Tibial nerve (tissue), 4 donors: ENCODE results near the gene DAPK2. TPM values are rescaled to one million over a fixed set of nuclear protein-coding genes. Genes with fewer than 3 reads are reported as not detected.

Experiments
- DNase-seq, 2 donors: peaks; one replicate each; pipeline ENCODE4 v3.0.0-alpha.2; 2019; ENCODE audit warnings: low spot score in 2 of 2
- H3K27ac ChIP-seq, 4 donors: fragments of 200-600 bp; sonication (generic) in 3 of 4; one replicate each; pipeline ENCODE4 v1.5.1; 2017 to 2019; ENCODE audit warnings: mild to moderate bottlenecking in 1 of 4
- H3K27me3 ChIP-seq, 2 donors: fragments of 200-600 bp; sonication (generic) in 1 of 2; one replicate each; pipeline versions ENCODE4 v1.5.1 to v1.6.0; 2017 to 2019
- H3K36me3 ChIP-seq, 3 donors: fragments of 200-600 bp; sonication (generic); one replicate each; pipeline ENCODE4 v1.5.1; 2018 to 2019
- H3K4me1 ChIP-seq, 4 donors: fragments of 200-600 bp; sonication (generic) in 3 of 4; one replicate each; pipeline ENCODE4 v1.5.1; 2017 to 2019
- H3K4me3 ChIP-seq, 4 donors: fragments of 200-600 bp; sonication (generic) in 3 of 4; one replicate each; pipeline ENCODE4 v1.5.1; 2017 to 2019; ENCODE audit warnings: mild to moderate bottlenecking in 1 of 4, moderate library complexity in 1 of 4
- H3K9me3 ChIP-seq, 4 donors: fragments of 200-600 bp; sonication (generic) in 3 of 4; one replicate each; pipeline ENCODE4 v1.5.1; 2017 to 2019
- EP300 ChIP-seq, 2 donors: sonication (generic); formaldehyde crosslinking; IDR thresholded peaks; one replicate each; pipeline ENCODE4 v1.6.1; 2017; ENCODE audit warnings: antibody characterized with exemption in 2 of 2, mild to moderate bottlenecking in 1 of 2
- POLR2A ChIP-seq, 2 donors: fragments of 450-650 bp; IDR thresholded peaks; one replicate each; pipeline ENCODE4 v1.6.1; 2017; ENCODE audit warnings: antibody characterized with exemption in 2 of 2, mild to moderate bottlenecking in 2 of 2, moderate library complexity in 2 of 2
- WGBS, 2 donors: methylation state at CpG; one replicate each; pipeline ENCODE4 v1.1.5; 2018; 5-methylcytosine and 5-hydroxymethylcytosine counted together
- small RNA-seq: library from RNA; depleted of rRNA; stranded (forward); fragments of <200 nt; gene quantifications from one replicate; pipeline ENCODE3, GENCODE V24; 2016
- total RNA-seq, 4 donors: library from RNA; depleted of rRNA; stranded (reverse); fragments of >200 nt; gene quantifications; one replicate each; pipeline ENCODE4 v1.1.0, GENCODE V29; 2016

DAPK2 gene
- total RNA-seq, 4 donors from 2014 or later, result 28.9 to 75.9 (median 56.7) TPM

DNA sequence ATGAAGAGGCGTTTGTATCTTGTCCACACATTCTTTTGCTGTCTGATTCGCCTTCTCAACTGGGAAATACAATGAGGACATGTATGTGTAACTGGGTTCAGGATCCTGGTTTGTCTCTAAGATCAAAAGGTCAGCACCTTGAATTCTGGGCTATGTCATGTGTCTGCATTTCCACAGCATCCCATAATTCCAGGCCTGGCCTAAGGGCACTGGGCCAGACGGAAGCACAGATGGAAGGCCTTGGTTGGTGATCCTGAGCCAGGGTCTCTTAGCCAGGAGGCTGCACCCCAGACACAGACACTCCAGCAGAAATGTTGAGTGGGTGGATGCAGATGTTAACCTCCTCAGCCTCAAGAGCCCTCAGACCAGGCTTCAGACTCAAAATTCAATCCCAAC is 188.8 kb downstream of the DAPK2 start:
- no peaks in the 10 kb centered on the region for H3K36me3 ChIP-seq
- TF ChIP-seq EP300 (IDR thresholded peaks at IDR 0.05), result no peak
- TF ChIP-seq POLR2A (IDR thresholded peaks at IDR 0.05), result no peak
- no peaks in the 10 kb centered on the region for H3K27me3 ChIP-seq
- H3K4me3 ChIP-seq, result no peak overlapping the region
- no peaks in the 10 kb centered on the region for H3K4me1 ChIP-seq
- no peaks in the 10 kb centered on the region for H3K9me3 ChIP-seq
- no peak for DNase-seq
- H3K27ac ChIP-seq, result no peak overlapping the region
- 35 to 60% methylated on average over 3 of the region's 3 CpGs for WGBS, 2 donors

Small RNAs within 50 kb of the gene (small RNA-seq; reads per million reads assigned to genes)
- gene AC015914.2 (not detected), gene MIR422A (not detected)

Other genes with a start within 250 kb of the DAPK2 start
- gene HERC1, start 212.5 kb downstream of the DAPK2 start, total RNA-seq, result 100 to 1,000 TPM; 113 to 179 (median 131) TPM
- gene CIAO2A, start 47.4 kb upstream of the DAPK2 start, total RNA-seq, result 10 to 100 TPM; 22.9 to 46.9 (median 32.7) TPM
- 100 to 1,000 TPM; 102 to 128 (median 108) TPM for gene SNX1, start 49.5 kb upstream of the DAPK2 start, total RNA-seq
- 10 to 100 TPM in 3 of 4 donors, 1 to 10 TPM in 1; 1.2 to 45.9 (median 28.7) TPM for gene SNX22, start 105.2 kb upstream of the DAPK2 start, total RNA-seq
- 100 to 1,000 TPM; 168 to 290 (median 214) TPM for gene PPIB, start 116.5 kb upstream of the DAPK2 start, total RNA-seq